Stimulated activated CD4-positive, alpha-beta T cell treated with anti-CD3 and anti-CD28 coated beads, Interleukin-12 subunit alpha, Interleukin-12 subunit beta, amount 100 ng/mL, for 24 hours (primary cell): ENCODE results near the gene BICD2.

Experiments used
- DNase-seq, 2 experiments: peaks; one replicate each; pipeline ENCODE4 v3.0.0-alpha.2; 2020; ENCODE audit warnings: low read depth in 2 of 2

BICD2 gene

GRCh38 chr9:92727716-92728700 lies 36.6 kb downstream of the BICD2 start:
- no peak for DNase-seq

- no peak for DNase-seq
Measured at GRCh38 chr9:92726971-92727715, 37.5 kb downstream of the BICD2 start.

GRCh38 chr9:92726348-92726747 lies 38.3 kb downstream of the BICD2 start:
- no peak for DNase-seq

GRCh38 chr9:92725766-92726165 lies 38.9 kb downstream of the BICD2 start:
- no peak for DNase-seq

DNA sequence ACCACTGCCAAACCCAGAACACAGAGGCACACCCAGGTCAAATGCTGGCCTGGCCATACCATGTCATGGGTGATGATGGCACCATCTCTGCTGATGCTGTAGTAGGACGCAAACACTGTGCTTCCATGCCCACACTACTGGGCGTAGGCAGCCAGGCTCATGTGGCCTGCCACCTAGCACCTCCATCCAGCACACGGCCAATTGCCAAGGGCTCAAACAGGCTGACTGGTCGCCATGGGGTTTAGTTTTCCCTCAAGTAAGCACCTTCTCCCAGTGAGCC lies 39.4 kb downstream of the BICD2 start:
- no peak for DNase-seq

DNA sequence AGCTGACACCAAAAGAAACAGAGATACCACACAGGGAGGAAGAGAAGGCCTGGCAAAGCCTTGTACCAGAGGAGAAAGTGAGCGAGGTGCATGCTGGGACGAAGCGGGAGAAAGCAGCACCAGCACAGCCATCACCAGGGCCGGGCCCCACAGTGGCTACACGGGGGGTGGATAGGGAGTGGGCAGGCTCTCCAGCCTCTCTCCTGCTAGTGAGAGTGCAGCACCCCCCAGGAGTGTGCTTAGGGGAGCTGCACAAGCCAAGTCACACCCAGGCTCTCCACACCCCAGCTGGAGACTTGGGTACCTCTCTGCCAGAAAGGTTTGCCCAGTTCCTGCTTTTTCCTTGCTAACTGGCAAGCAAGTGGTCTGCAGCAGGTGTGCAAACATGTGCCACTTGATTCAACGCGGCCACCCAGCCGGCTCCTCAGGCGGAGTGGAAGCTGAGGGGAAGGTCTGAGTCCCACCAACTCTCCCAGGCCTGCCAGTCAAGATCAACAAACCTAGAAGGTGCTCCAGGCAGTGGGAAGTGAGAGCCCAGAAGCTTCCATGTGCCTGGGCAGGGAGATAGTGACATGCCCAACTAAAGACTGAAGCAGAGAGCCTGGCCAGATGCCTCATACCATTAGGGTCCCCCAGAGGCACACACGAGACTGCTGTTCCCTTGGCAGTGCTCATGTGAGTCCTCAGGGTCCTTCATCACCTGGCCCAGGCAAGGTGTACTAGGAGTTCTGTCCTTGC lies 39.9 kb downstream of the BICD2 start:
- DNase-seq = no peak

DNA sequence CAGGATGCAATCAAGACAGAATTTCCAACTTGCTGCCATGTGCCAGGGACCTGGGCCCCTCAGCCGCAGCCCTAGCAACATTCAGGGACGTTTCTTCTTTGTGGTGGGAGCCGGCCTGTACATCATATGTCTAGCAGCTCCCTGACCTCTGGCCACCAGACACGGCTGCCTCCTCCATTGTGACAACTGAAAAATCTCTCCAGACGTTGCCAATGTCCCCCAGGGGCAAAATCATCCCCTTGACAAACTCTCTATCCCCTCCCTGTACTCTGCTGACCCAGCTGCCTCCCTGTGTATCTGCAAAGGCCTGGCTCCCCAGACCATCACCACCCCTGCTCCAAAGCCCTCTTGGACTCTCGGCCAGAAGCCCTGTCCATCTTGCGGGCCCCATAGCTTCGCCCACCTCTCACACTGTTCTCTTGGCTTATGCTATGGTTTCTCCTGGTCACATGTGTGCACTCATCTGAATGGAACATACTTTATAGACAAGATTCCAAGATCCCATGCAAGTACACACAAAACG lies 40.8 kb downstream of the BICD2 start:
- no peak for DNase-seq

DNA sequence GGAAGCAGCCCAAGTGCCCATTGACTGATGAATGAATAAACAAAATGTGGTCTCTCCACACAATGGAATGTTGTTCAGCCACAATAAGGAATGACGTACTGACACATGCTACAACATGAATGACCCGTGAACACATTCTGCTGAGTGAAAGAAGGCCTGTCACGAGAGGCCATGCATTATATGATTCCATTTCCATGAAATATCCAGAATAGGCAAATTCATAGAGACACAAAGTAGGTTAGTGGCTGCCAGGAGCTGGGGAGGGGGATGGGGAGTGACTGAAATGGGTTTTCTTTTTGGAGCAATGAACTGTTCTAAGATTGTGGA lies 41.4 kb downstream of the BICD2 start:
- DNase-seq = no peak

GRCh38 chr9:92722386-92723298 lies 42.0 kb downstream of the BICD2 start:
- no peak for DNase-seq

GRCh38 chr9:92721548-92721947 lies 43.1 kb downstream of the BICD2 start:
- no peak for DNase-seq

GRCh38 chr9:92720807-92721535 lies 43.7 kb downstream of the BICD2 start:
- DNase-seq = no peak

- no peak for DNase-seq
Measured at GRCh38 chr9:92720209-92720765, 44.3 kb downstream of the BICD2 start.

DNA sequence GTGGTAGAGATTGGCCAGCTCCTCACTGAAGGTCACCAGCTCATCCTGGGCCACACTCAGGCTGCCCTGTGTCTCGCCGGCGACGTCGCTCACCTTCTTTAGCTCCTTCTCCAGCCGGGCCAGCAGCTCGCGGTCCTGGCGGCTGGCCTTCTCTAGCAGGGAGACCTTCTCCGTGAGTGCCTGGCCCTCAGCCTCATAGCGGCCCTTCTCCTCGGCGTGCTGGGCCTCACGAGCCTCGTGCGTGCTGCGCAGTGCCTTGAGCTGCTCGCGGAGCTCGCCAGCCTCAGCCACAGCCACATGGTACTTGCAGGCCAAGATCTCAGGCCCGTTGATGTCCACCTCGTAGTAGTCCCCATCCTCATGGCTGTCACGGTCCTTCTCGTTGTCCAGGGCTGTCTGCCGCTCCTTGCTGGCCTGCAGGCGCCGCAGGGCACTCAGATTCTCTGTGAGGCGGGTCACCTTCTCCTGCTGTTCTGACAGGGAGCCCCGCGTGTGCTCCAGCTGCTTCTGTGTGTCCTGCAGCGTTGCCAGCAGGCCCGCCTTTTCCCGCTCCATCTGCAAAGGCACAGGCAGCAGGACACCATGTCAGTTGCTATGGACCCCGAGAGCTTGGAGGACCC lies 45.5 kb downstream of the BICD2 start:
- DNase-seq = no peak

DNA sequence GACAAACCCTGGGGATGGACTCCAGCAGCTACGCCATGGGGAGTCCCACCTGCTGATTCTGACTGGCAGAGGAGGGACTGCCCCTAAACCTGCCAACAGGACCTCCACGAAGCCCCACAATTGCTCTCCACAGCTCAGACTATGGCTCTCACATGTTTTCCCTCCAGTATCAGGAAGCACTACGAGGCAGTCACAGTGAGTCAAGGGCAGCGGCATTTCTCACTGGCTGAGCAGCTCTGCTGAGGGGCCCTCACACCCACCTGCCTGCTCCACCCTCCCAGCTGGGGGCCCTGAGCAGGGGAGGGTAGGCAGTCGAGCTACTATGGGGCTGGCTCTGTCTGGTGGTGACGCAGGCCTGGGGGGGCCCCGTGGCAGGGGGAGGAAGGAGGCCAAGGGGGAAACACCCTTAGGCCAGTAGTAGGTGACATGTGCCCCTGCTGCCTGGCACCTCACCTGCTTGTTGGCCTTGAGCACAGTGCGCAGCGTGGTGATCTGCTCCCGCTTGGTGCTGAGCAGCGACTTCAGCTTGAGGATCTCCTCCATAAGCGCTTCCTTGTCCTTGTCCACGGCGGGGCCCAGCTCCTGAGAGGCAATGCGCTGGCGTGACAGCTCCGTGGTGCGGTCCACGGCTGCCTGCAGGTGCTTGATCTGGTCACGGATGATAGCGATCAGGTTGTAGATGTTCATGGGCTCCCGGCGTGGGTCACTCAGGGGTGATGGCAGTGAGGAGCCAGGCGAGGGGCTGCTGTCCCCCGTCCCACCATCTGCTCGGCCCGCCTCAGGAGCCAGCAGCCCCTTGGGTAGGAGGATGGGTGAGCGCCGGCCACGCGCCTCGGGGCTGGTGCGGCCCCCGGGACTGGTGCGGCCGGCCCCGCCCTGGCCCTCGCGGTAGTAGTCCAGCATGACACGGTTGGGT lies 46.3 kb downstream of the BICD2 start:
- no peak for DNase-seq

- DNase-seq = no peak
Measured at GRCh38 chr9:92717201-92718085, 47.2 kb downstream of the BICD2 start.

DNA sequence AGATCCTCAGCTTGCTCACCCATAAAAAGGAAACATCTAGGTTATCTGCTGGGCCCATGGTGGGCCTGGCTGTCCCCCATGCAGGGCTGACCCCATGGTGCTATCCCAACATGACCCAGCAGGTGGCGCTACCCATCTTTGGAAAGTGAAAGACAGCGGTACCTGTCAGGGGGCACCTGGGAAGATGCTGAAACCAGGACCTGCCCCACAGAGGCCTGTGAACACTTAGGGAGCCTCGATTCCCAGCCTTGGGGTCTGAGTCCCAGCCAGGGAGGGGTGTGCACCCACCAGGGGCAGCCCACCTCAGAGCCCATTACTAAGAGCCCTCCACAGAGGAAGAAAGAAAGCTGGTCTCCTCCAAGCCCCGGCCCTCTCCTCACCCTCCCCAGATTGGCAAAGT lies 48.1 kb downstream of the BICD2 start:
- peak; percentile 52 to 80 for DNase-seq

GRCh38 chr9:92715488-92716231 lies 49.0 kb downstream of the BICD2 start:
- no peak for DNase-seq
